HUDEP-2 (cell line): Measurements from ENCODE around the gene IGSF9.

Experiments used
- DNase-seq, 76 experiments: peaks; one replicate each; lab custom pipeline; 2025; ENCODE audit not compliant: unreplicated experiment in 76 of 76; lab: John Stamatoyannopoulos, UW

IGSF9 gene

DNA sequence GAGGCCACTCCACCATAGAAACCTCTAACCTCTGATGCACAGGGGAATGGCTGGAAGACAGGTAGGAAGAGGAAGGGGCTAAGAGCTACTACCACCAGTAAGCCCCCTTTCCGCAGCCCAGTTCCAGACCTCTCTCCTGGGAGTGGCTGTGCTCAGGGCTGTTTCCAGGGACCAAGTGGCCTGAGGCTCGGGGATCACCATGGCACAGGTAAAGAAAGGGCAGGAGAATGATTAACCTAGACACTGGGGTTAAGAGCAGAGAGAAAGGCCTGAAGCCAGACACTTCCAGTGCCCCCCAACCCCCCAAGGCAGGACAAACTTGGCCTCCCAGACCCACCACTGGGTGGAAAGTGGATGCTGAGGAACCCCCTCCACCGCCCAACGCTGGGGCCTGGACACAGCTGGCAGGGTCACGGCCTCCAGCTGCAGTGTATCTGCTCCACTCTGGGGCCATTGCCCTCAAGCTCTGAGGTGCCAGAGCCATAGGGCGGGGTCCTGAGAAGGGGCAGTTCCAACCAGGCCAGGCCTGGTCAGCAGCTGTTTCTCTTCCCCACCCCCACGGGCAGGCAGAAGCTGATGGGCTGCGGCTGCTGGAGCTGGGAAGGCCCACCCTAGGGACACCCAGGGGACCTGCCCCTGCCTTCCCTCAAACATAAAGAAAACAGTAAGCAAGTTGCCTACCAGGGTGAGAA is 22.8 kb downstream of the IGSF9 start:
- peak in 5 of 76 experiments; percentile 10 to 24 (median 20) for DNase-seq

- DNase-seq = peak in 38 of 76 experiments; percentile 7 to 65 (median 34)
These were observed 23.5 kb downstream of the IGSF9 start for GRCh38 chr1:159921700-159922504.

GRCh38 chr1:159921251-159921650 is 24.2 kb downstream of the IGSF9 start:
- no peak for DNase-seq

DNA sequence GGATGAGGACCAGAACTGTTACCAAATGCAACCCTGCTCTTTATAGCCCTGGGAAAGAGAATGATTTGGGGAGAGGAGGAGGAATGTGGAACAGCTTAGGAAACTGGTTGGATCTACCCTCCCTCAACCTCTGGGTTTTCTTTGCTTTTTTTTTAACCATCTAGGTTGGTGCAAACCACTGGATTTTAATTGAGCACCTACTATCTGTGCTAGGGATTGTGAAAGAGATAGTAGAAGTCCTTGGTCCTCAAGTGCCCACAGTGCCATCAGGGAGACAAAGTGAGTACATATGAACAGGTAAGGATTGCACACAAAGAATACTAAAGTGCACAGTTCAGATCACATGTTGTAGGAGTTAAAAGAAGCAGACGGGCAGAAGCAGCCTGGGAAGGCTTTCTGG is 24.8 kb downstream of the IGSF9 start:
- no peak for DNase-seq

GRCh38 chr1:159920202-159920601 is 25.2 kb downstream of the IGSF9 start:
- no peak for DNase-seq

GRCh38 chr1:159919236-159919865 is 26.1 kb downstream of the IGSF9 start:
- DNase-seq = no peak

GRCh38 chr1:159918352-159919200 is 26.8 kb downstream of the IGSF9 start:
- DNase-seq = no peak

DNA sequence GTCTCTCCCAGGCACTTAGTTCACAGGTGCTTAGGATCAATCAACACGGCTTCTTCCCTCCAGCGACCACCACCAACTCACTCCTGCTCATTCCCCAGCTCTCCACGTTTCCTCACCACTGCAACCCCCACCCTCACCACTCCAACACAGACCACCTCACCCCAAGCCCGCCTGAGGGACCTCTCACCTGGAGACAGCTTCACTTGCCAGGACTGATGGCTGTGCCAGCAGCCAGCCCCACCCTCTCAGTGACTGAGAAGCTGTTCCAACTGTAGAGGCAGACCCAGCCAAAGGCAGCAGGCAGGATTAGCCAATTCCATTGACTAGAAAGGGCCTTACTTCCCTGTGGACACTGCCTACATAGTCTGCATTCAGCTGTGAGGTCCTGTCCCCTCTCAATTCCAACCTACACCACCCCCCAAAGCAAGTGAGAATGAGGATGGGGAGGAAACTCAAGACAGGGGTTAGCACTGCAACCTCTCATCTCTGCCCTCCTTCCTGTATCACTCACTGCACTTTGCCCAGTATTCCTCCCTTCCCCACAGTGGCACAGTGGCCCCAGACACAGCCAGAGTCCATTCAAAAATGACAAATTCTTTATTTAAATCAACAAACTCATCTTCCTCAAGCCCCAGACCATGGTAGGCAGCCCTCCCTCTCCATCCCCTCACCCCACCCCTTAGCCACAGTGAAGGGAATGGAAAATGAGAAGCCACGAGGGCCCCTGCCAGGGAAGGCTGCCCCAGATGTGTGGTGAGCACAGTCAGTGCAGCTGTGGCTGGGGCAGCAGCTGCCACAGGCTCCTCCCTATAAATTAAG is 27.7 kb downstream of the IGSF9 start:
- DNase-seq = peak in 1 of 76 experiments; percentile 3

GRCh38 chr1:159916242-159917051 is 29.0 kb downstream of the IGSF9 start:
- peak in 11 of 76 experiments; percentile 9 to 27 (median 15) for DNase-seq

GRCh38 chr1:159915571-159916241 is 29.7 kb downstream of the IGSF9 start:
- peak in 1 of 76 experiments; percentile 13 for DNase-seq

GRCh38 chr1:159914252-159915018 is 31.0 kb downstream of the IGSF9 start:
- DNase-seq = no peak

- no peak for DNase-seq
These were observed 31.8 kb downstream of the IGSF9 start for GRCh38 chr1:159913451-159914192.

- DNase-seq = peak in 2 of 76 experiments; percentile 8 to 45
These were observed 33.9 kb downstream of the IGSF9 start for GRCh38 chr1:159911326-159912070.

DNA sequence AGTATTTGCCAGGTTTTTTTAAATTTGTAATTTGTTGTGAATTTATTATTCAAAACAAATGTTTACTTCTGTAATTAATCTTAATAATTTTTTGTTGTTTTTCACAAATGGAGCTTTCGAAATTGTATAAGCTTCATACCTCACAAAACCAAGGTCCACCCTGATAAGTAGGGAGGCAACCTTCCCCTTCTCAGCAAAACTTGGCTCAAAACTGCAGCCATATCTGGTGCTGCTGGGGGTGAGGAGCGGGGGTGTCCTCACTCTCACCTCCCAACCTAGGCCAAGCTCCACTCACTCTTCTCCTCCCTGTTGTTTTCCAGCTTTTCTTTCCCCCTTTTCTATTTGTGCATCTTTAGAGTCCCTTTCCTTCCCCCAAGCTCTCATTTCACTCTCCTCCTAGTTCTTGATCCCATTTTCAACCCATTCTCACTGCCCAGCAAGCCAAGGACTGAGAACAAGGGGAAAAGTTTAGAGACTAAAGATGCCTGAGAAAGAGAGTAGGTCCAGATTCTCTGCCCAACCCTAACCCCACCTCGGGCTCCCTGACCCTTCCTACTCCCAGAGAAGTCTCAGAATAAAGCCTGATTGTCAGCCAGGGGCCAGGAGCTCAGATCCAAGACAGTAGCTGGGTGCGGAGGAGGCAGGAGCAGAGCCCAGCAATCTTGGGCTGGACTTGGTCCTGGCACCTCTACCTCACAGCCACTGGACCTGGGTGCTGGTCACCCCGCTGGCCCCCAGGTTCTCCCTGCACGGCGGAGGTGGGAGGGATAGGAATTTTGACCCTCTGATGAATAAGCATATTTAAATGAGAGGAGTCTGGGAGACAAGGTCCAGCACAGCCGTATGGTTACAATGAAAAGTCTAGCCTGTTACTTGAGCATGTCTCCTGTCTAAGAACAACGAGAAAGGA is 37.1 kb downstream of the IGSF9 start:
- peak in 33 of 76 experiments; percentile 10 to 64 (median 31) for DNase-seq

- DNase-seq = no peak
These were observed 38.5 kb downstream of the IGSF9 start for GRCh38 chr1:159906960-159907359.
